Hepatocyte (in vitro differentiated cells): ENCODE results near the gene DENND4A. TPM values are rescaled to one million over a fixed set of nuclear protein-coding genes. Genes with fewer than 3 reads are reported as not detected.

Experiments
- DNase-seq: peaks from one replicate; pipeline ENCODE4 v3.0.0-alpha.2; 2016; ENCODE audit warnings: low spot score
- H2AFZ ChIP-seq: fragments of 200-600 bp; sonication (generic); 2 replicates; pipeline ENCODE4 v1.6.0; 2016; ENCODE audit warnings: antibody characterized with exemption, mild to moderate bottlenecking
- H3K27ac ChIP-seq: fragments of 200-600 bp; sonication (generic); 2 replicates; pipeline ENCODE4 v1.5.1; 2016; ENCODE audit warnings: mild to moderate bottlenecking
- H3K27me3 ChIP-seq: fragments of 200-600 bp; sonication (generic); 2 replicates; pipeline ENCODE4 v1.6.1; 2016
- H3K36me3 ChIP-seq: fragments of 200-600 bp; sonication (generic); replicated peaks from 2 replicates; pipeline ENCODE4 v1.5.1; 2016; ENCODE audit warnings: low read depth; ENCODE audit not compliant: insufficient read depth
- H3K4me1 ChIP-seq: fragments of 200-600 bp; sonication (generic); 2 replicates; pipeline ENCODE4 v1.5.1; 2016; ENCODE audit warnings: mild to moderate bottlenecking, moderate library complexity; ENCODE audit not compliant: insufficient read depth
- H3K4me2 ChIP-seq: fragments of 200-600 bp; sonication (generic); 2 replicates; pipeline ENCODE4 v1.6.0; 2016
- H3K4me3 ChIP-seq: fragments of 200-600 bp; sonication (generic); 2 replicates; pipeline ENCODE4 v1.5.1; 2016; ENCODE audit warnings: mild to moderate bottlenecking
- H3K79me2 ChIP-seq: fragments of 200-600 bp; sonication (generic); 2 replicates; pipeline ENCODE4 v1.6.0; 2017; ENCODE audit warnings: mild to moderate bottlenecking
- H3K9me2 ChIP-seq: fragments of 200-600 bp; sonication (generic); replicated peaks from 2 replicates; pipeline ENCODE4 v1.6.0; 2017; ENCODE audit warnings: mild to moderate bottlenecking; ENCODE audit not compliant: insufficient read depth
- H3K9me3 ChIP-seq: fragments of 200-600 bp; sonication (generic); 2 replicates; pipeline ENCODE4 v1.5.1; 2016; ENCODE audit warnings: low read depth, mild to moderate bottlenecking
- H4K20me1 ChIP-seq: fragments of 200-600 bp; sonication (generic); 2 replicates; pipeline ENCODE4 v1.6.0; 2016; ENCODE audit warnings: mild to moderate bottlenecking; ENCODE audit not compliant: insufficient read depth, poor library complexity, severe bottlenecking
- CTCF ChIP-seq: fragments of 200-600 bp; sonication (generic); IDR thresholded peaks from 2 replicates; pipeline ENCODE4 v1.5.1; 2016; ENCODE audit warnings: antibody characterized with exemption, mild to moderate bottlenecking; ENCODE audit not compliant: poor library complexity
- EZH2 ChIP-seq: fragments of 200-600 bp; sonication (generic); IDR thresholded peaks from 2 replicates; pipeline ENCODE4 v1.6.1; 2016; ENCODE audit warnings: antibody characterized with exemption, mild to moderate bottlenecking, borderline replicate concordance
- EZH2phosphoT487 ChIP-seq: fragments of 200-600 bp; sonication (generic); IDR thresholded peaks from one replicate; pipeline ENCODE4 v1.6.1; 2018; ENCODE audit warnings: antibody characterized with exemption, mild to moderate bottlenecking, low read depth, moderate library complexity; ENCODE audit not compliant: unreplicated experiment, severe bottlenecking
- WGBS: methylation state at CpG from one replicate; pipeline ENCODE4 v1.1.6; 2016; ENCODE audit warnings: low lambda C conversion rate; ENCODE audit errors: missing lambda C conversion rate; 5-methylcytosine and 5-hydroxymethylcytosine counted together
- polyA plus RNA-seq: library from polyadenylated mRNA; unstranded; fragments of >200 nt; fragmentation: Nextera tagmentation; extraction: Ambion mirVana; gene quantifications from 2 replicates; pipeline ENCODE4 v1.2.1, GENCODE V29; 2016
- total RNA-seq: library from RNA; depleted of rRNA; stranded (reverse); fragments of >200 nt; gene quantifications from 2 replicates; pipeline ENCODE4 v1.2.3, GENCODE V29; 2014

The DENND4A gene
- total and polyA plus RNA-seq, 2 experiments from 2014 or later: 3.2 to 20.7 TPM

- Histone ChIP-seq H3K9me2 (no peaks in the 10 kb centered on the region), H3K27ac (no peak overlapping the region), H3K27me3 (no peaks in the 10 kb centered on the region), H3K4me2 (no peak overlapping the region), H3K36me3 (no peaks in the 10 kb centered on the region), H3K9me3 (no peaks in the 10 kb centered on the region), H2AFZ (no peak overlapping the region), H3K4me1 (no peaks in the 10 kb centered on the region), H3K79me2 (no peaks in the 10 kb centered on the region), H3K4me3 (no peak overlapping the region), H4K20me1 (no peaks in the 10 kb centered on the region)
- WGBS: 73% methylated on average over 3 of the region's 3 CpGs
- TF ChIP-seq CTCF (no peak), EZH2phosphoT487 (no peak), EZH2 (no peak)
- no peak for DNase-seq
Measured at GRCh38 chr15:65629548-65629947, 162.5 kb downstream of the DENND4A start.

- WGBS: 64% methylated on average over 4 of the region's 4 CpGs
- no peak overlapping the region for H3K4me3 ChIP-seq
Measured at GRCh38 chr15:65626856-65627255, 165.2 kb downstream of the DENND4A start.

GRCh38 chr15:65623103-65623502 is 169.0 kb downstream of the DENND4A start:
- Histone ChIP-seq H3K9me2 (no peaks in the 10 kb centered on the region), H3K79me2 (no peaks in the 10 kb centered on the region), H3K4me1 (no peaks in the 10 kb centered on the region), H3K27me3 (no peaks in the 10 kb centered on the region), H3K36me3 (no peaks in the 10 kb centered on the region), H2AFZ (no peak overlapping the region), H3K9me3 (no peaks in the 10 kb centered on the region), H4K20me1 (no peaks in the 10 kb centered on the region), H3K4me2 (no peak overlapping the region), H3K4me3 (no peak overlapping the region), H3K27ac (no peak overlapping the region)
- no peak for DNase-seq
- no peak for TF ChIP-seq EZH2
- TF ChIP-seq EZH2phosphoT487: no peak
- TF ChIP-seq CTCF: no peak

More at GRCh38 chr15:65626856-65627255, 165.2 kb downstream of the DENND4A start:
- TF ChIP-seq EZH2: no peak
- no peak for TF ChIP-seq EZH2phosphoT487
- no peak for TF ChIP-seq CTCF
- Histone ChIP-seq H2AFZ (no peak overlapping the region), H3K79me2 (no peaks in the 10 kb centered on the region), H3K9me3 (no peaks in the 10 kb centered on the region), H3K27ac (no peak overlapping the region), H3K27me3 (no peaks in the 10 kb centered on the region), H3K4me2 (no peak overlapping the region), H3K36me3 (no peaks in the 10 kb centered on the region), H4K20me1 (no peaks in the 10 kb centered on the region), H3K4me1 (no peaks in the 10 kb centered on the region), H3K9me2 (no peaks in the 10 kb centered on the region)
- no peak for DNase-seq

- Histone ChIP-seq H3K27me3 (no peaks in the 10 kb centered on the region), H3K9me3 (no peaks in the 10 kb centered on the region), H4K20me1 (no peaks in the 10 kb centered on the region), H2AFZ (no peak within 1 kb of the TSS), H3K4me3 (no peak within 1 kb of the TSS), H3K36me3 (no peaks in the 10 kb centered on the region), H3K27ac (no peak within 1 kb of the TSS), H3K4me1 (no peaks in the 10 kb centered on the region), H3K79me2 (no peaks in the 10 kb centered on the region), H3K9me2 (no peaks in the 10 kb centered on the region), H3K4me2 (no peak within 1 kb of the TSS)
- DNase-seq: no peak
- 86% methylated on average over 6 of the region's 6 CpGs for WGBS
- TF ChIP-seq CTCF (no peak), EZH2phosphoT487 (no peak)
Measured at GRCh38 chr15:65621638-65622037, 170.5 kb downstream of the DENND4A start, which contains the start of gene SLC24A1. SLC24A1 (plus strand) TSS chr15:65621938; CDS start chr15:65624081, 2,143 bp downstream.
